ENCODE results near the gene VPREB3.
"Not testable (repeated sequence)": the region's sequence is repeated elsewhere in the genome, so short reads cannot be mapped to it uniquely, and the experiment has no call there.

VPREB3 gene

GRCh38 chr22:23750714-23751440 is 3.3 kb downstream of the VPREB3 start, which contains the start of gene ZNF70:
Gene ZNF70, minus strand, starts transcription at chr22:23751112. Its CDS starts 5,972 bp downstream, at chr22:23745140.
- peak; percentile 82 for DNase-seq
- in situ Hi-C loops (cut with HindIII; ENCODE audit: low pct_ligation_motif_present, low pct_unique_long_range_greater_than_20kb, low sequenced_read_pairs) = no loop called here

DNA sequence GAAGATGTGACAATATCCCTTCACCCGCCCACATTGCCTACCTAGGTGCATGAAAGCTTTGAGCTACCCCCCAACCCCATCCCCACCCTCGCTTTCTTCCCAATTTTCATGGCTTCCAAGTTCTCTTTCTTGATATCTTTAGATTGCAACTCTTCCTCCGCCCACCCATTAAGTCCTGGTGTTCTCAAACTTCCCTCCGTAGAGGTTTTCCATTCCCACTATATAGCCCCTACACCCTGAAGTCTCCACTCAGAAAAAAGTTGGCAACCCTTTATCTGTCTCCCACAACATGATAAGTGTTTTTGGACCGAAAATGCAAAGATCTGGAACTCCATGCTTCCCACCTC is 3.9 kb downstream of the VPREB3 start:
- in situ Hi-C loops (cut with HindIII; ENCODE audit: low pct_ligation_motif_present, low pct_unique_long_range_greater_than_20kb, low sequenced_read_pairs) = no loop called here
- DNase-seq = no peak

DNA sequence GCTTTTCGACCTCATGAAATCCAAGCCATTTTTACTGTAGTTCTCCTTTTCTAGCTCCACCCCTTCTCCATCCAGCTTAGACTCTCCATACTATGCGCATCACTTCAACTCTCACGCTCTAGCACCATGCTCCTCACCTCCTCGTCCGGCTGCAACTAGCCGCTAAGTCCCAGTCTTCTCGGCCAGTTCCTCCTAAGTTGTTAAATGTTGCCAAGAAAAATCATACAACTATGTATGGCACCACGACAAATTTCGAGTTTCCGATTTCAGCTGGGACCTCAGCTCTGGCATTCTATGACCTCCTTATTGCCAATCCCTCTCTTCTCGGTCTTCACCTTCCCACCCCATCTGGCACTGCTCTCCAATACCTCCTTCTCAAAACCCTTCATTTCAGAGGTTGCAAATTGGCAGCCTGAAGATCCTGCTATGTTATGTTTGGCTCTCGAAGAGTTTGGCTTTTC is 4.4 kb downstream of the VPREB3 start:
- in situ Hi-C loops (cut with HindIII; ENCODE audit: low pct_ligation_motif_present, low pct_unique_long_range_greater_than_20kb, low sequenced_read_pairs) = no loop called here
- no peak for DNase-seq

- no peak for DNase-seq
- in situ Hi-C loops (cut with HindIII; ENCODE audit: low pct_ligation_motif_present, low pct_unique_long_range_greater_than_20kb, low sequenced_read_pairs) = no loop called here
Observed at GRCh38 chr22:23745791-23746190, 8.4 kb downstream of the VPREB3 start.

DNA sequence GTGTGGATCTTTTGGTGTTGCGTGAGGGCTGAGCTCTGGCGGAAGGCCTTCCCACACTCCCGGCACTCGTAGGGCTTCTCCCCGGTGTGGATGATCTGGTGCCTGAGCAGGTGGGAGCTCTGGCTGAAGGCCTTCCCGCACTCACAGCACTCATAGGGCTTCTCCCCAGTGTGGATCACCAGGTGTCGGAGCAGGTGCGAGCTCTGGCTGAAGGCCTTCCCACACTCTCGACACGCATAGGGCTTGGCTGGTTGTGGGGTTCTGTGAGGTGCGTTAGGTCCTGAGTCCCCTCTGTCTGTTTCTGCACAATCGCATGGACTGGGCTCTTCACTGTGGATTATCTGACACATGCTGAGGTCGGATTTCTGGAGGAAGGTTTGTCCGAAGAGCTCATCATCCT is 9.7 kb downstream of the VPREB3 start:
- no peak for DNase-seq
- in situ Hi-C loops (cut with HindIII; ENCODE audit: low pct_ligation_motif_present, low pct_unique_long_range_greater_than_20kb, low sequenced_read_pairs) = no loop called here

GRCh38 chr22:23744001-23744400 is 10.2 kb downstream of the VPREB3 start:
- in situ Hi-C loops (cut with HindIII; ENCODE audit: low pct_ligation_motif_present, low pct_unique_long_range_greater_than_20kb, low sequenced_read_pairs) = no loop called here

GRCh38 chr22:23743303-23743705 is 10.9 kb downstream of the VPREB3 start:
- no peak for DNase-seq
- in situ Hi-C loops (cut with HindIII; ENCODE audit: low pct_ligation_motif_present, low pct_unique_long_range_greater_than_20kb, low sequenced_read_pairs) = no loop called here

More at GRCh38 chr22:23744001-23744400, 10.2 kb downstream of the VPREB3 start:
- DNase-seq = no peak

DNA sequence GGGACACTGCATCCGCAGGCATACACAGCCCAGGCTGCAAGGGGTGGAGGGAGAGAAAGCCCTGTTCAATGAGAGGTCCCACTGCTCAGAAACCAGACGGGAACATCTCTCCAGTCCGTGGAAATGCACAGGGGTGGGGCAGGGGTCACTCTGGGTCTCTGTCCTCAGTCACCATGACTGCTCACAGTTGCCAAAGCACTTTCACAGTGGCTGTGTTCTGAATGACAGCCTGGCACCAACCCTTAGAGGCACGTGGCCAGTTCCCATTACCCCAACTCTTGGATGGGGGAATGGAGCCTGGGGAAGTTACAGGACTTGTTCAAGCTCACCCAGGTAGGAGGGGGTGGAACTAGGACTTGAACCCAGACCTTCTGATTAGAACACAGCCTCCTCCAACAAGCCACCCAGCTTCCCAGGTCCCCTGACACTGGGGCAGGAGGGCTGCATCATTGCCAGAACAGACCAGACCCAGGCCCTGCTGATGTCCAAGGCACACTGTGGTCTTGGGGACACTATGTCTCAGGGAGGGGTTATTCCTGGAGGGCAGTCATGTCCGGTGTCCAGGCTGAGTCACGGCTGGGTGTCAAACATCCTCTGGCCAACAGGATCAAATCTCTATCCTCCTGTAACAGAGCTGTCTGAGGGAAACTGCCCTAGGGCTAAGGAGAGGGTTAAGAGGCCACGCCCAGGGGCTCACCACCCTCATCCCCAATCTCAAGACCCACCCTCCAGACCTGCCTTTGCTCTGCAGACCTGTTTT is 11.5 kb downstream of the VPREB3 start:
- no peak for DNase-seq
- in situ Hi-C loops (cut with HindIII; ENCODE audit: low pct_ligation_motif_present, low pct_unique_long_range_greater_than_20kb, low sequenced_read_pairs) = no loop called here

GRCh38 chr22:23737696-23738095 is 16.5 kb downstream of the VPREB3 start:
- DNase-seq = no peak
- in situ Hi-C loops (cut with HindIII; ENCODE audit: low pct_ligation_motif_present, low pct_unique_long_range_greater_than_20kb, low sequenced_read_pairs) = no loop called here

DNA sequence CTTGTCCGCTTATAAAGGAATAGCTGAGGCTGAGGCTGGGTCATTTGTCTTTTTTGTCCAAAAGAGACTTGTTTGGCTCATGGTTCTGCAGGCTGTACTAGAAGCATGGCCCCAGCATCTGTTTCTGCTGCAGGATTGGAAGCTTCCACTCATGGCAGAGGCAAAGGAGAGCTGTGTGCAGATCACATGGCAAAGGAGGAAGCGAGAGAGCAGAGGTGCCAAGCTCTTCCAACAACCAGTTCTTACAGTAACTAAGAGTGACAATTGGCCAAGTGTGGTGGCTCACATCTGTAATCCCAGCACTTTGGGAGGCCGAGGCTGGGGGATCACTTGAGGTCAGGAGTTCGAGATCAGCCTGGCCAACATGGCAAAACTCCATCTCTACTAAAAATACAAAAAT is 26.1 kb downstream of the VPREB3 start:
- DNase-seq; in situ Hi-C loops (cut with HindIII; ENCODE audit: low pct_ligation_motif_present, low pct_unique_long_range_greater_than_20kb, low sequenced_read_pairs): not testable (repeated sequence)

DNA sequence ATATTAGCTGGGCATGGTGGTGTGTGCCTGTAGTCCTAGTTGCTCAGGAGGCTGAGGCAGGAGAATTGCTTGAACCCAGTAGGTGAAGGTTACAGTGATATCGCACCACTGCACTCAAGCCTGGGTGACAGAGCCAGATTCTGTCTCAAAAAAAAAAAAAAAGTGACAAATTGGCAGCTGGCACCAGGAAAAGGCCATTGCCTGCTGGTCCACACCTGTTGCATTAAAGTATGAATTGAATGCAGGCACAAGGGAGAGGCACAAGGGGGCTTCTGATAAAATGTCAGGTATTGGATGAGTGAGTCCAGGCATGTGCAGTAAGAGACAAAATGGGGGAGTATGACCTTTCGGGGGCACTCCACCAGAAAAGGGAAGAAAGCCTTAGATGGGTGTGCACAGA is 31.5 kb downstream of the VPREB3 start:
- in situ Hi-C loops (cut with HindIII; ENCODE audit: low pct_ligation_motif_present, low pct_unique_long_range_greater_than_20kb, low sequenced_read_pairs) = no loop called here
- no peak for DNase-seq

DNA sequence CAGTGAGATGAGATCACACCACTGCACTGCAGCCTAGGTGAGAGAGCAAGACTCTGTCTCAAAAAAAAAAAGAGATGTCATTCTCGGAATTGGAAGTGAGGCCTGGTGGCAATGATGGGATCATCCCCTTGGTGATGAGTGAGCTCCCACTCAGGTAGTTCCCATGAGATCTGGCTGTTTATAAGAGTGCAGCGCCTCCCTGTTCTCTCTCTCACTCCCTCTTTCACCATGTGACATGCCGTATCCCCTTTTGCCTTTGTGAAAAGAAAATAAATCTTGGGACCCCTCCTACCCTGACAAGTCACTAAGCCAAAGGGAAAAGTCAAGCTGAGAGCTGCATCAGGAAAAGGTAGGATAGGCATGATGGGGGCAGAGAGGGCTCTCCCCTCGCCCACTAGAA is 32.1 kb downstream of the VPREB3 start:
- in situ Hi-C loops (cut with HindIII; ENCODE audit: low pct_ligation_motif_present, low pct_unique_long_range_greater_than_20kb, low sequenced_read_pairs) = no loop called here
- DNase-seq = no peak

DNA sequence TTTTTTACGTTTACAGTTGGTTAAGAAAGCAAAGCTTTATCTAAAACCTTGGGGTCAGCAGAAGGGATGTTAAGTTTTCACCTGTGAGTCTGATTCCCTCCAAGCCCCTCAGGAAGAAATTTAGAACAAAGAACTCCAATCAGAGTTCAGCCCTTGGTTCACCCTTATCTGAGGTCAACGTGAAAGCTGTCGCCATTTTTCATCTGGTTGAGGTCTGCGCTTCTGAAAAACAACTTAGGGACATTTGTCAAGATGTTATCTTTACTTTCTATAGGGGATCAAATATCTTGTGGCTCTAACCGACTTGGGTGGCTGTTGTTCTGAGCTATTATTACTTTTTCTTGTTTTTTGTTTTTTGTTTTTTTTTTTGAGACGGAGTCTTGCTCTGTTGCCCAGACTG is 33.4 kb downstream of the VPREB3 start:
- in situ Hi-C loops (cut with HindIII; ENCODE audit: low pct_ligation_motif_present, low pct_unique_long_range_greater_than_20kb, low sequenced_read_pairs) = no loop called here
- no peak for DNase-seq

- DNase-seq = no peak
- in situ Hi-C loops (cut with HindIII; ENCODE audit: low pct_ligation_motif_present, low pct_unique_long_range_greater_than_20kb, low sequenced_read_pairs) = no loop called here
Observed at GRCh38 chr22:23718371-23719165, 35.7 kb downstream of the VPREB3 start.

- in situ Hi-C loops (cut with HindIII; ENCODE audit: low pct_ligation_motif_present, low pct_unique_long_range_greater_than_20kb, low sequenced_read_pairs) = no loop called here
- DNase-seq = peak; percentile 83
Observed at GRCh38 chr22:23716811-23717801, 37.1 kb downstream of the VPREB3 start.

- no peak for DNase-seq
- in situ Hi-C loops (cut with HindIII; ENCODE audit: low pct_ligation_motif_present, low pct_unique_long_range_greater_than_20kb, low sequenced_read_pairs) = no loop called here
Observed at GRCh38 chr22:23715806-23716375, 38.3 kb downstream of the VPREB3 start.

DNA sequence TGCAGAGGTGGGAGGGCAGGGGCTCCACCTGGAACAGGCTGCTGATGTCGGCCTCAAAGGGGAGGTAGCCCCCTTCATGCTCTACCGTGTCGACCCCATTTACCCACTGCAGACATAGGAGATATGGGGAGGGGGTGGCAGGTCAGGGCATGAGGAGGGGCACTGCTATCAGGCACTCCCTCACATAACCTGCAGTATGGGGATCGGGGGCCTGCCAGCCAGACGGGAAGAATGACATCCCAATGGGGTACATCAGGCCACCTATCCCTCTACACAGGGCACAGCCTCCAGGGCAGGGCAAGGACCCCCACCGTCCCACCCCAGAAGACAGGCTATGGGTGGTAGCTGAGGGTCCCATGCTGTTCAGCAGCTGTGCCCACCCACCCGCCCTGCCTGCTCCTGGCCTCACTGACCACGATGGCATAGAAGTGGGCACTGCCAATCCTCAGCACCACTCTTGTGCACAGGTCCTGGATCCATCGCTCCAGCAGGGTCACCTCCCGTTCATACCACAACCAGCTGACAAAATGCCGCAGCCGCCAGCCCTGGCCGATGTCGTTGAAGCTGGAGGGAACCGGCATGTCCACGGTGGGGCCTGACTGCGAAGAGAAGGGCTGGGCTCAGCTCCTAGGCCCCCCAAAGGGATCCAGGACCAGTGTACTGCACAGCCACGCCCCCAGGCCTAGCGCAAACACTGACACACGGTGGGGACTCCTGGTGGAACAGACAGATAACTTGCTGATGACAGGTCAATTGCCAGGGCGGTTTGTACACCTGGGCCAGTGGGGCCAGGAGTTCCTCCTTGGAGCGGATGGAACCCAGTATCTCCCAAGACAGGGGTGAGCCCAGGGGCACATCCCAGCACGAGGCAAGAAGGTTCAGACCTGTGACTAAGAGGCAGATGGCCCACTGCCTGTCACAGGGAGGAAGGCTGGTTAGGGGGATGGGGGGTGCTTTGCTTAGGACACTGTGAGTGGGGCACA is 39.3 kb downstream of the VPREB3 start:
- no peak for DNase-seq
- in situ Hi-C loops (cut with HindIII; ENCODE audit: low pct_ligation_motif_present, low pct_unique_long_range_greater_than_20kb, low sequenced_read_pairs) = no loop called here

All from ACHN (cell line).